Activated T-cell treated with anti-CD3 and anti-CD28 coated beads for 1 hour (primary cell): ENCODE data around the gene FBN3.

Experiments
- DNase-seq: peaks from one replicate; pipeline ENCODE4 v3.0.0-alpha.2; 2020; ENCODE audit warnings: low read depth

The FBN3 gene

GRCh38 chr19:8020681-8021080 is 128.7 kb downstream of the FBN3 start:
- DNase-seq = no peak

- DNase-seq = no peak
Measured at GRCh38 chr19:8017808-8018207, 131.6 kb downstream of the FBN3 start.
